ACC112 (cell line): ENCODE data around the gene SETD3.

Experiments
- H2AFZ ChIP-seq: fragments of 200-600 bp; sonication (generic); one replicate; pipeline ENCODE4 v1.6.0; 2017; ENCODE audit warnings: antibody characterized with exemption, low read length; ENCODE audit not compliant: unreplicated experiment
- H3K27ac ChIP-seq: fragments of 200-600 bp; sonication (generic); 2 replicates; pipeline ENCODE4 v1.5.1; 2014; ENCODE audit warnings: low read depth, mild to moderate bottlenecking, antibody characterized with exemption, low read length, moderate library complexity
- H3K27me3 ChIP-seq: fragments of 200-600 bp; sonication (generic); 2 replicates; pipeline ENCODE4 v1.6.1; 2014; ENCODE audit warnings: mild to moderate bottlenecking, antibody characterized with exemption, low read length, moderate library complexity, mixed read lengths; ENCODE audit not compliant: insufficient read depth
- H3K36me3 ChIP-seq: fragments of 200-600 bp; sonication (generic); 2 replicates; pipeline ENCODE4 v1.6.1; 2016; ENCODE audit warnings: mild to moderate bottlenecking, antibody characterized with exemption, low read length, moderate library complexity, mixed read lengths; ENCODE audit not compliant: insufficient read depth
- H3K4me1 ChIP-seq: fragments of 200-600 bp; sonication (generic); one replicate; pipeline ENCODE4 v1.6.1; 2016; ENCODE audit warnings: low read length, mixed read lengths; ENCODE audit not compliant: insufficient read depth, unreplicated experiment, control insufficient read depth
- H3K4me3 ChIP-seq: fragments of 200-600 bp; sonication (generic); 2 replicates; pipeline ENCODE4 v1.5.1; 2014; ENCODE audit warnings: mild to moderate bottlenecking, low read depth, low read length
- H3K79me2 ChIP-seq: fragments of 200-600 bp; sonication (generic); one replicate; pipeline ENCODE4 v1.6.0; 2016; ENCODE audit warnings: low read length; ENCODE audit not compliant: control insufficient read depth, unreplicated experiment, insufficient read depth

SETD3 gene

GRCh38 chr14:99468836-99469592 is 11.6 kb downstream of the SETD3 start:
- H3K4me3 ChIP-seq: no peak overlapping the region
- peaks cover 74% of the 10 kb centered on the region for H3K79me2 ChIP-seq
- no peaks in the 10 kb centered on the region for H3K27me3 ChIP-seq
- no peak overlapping the region for H2AFZ ChIP-seq
- no peaks in the 10 kb centered on the region for H3K36me3 ChIP-seq
- H3K27ac ChIP-seq: no peak overlapping the region
- peaks cover 3% of the 10 kb centered on the region for H3K4me1 ChIP-seq

- H3K79me2 ChIP-seq: peaks cover 65% of the 10 kb centered on the region
- H2AFZ ChIP-seq: no peak overlapping the region
Observed at GRCh38 chr14:99468081-99468480, 12.6 kb downstream of the SETD3 start.

GRCh38 chr14:99467336-99468078 is 13.2 kb downstream of the SETD3 start:
- Histone ChIP-seq H3K4me1 (no peaks in the 10 kb centered on the region), H3K27ac (no peak overlapping the region), H2AFZ (no peak overlapping the region), H3K27me3 (no peaks in the 10 kb centered on the region), H3K4me3 (no peak overlapping the region), H3K79me2 (peaks cover 59% of the 10 kb centered on the region), H3K36me3 (peaks cover 4% of the 10 kb centered on the region; the same call in 1 of the 2 replicates)

More at GRCh38 chr14:99468081-99468480, 12.6 kb downstream of the SETD3 start:
- Histone ChIP-seq H3K27ac (no peak overlapping the region), H3K36me3 (no peaks in the 10 kb centered on the region), H3K4me3 (no peak overlapping the region), H3K4me1 (peaks cover 1% of the 10 kb centered on the region), H3K27me3 (no peaks in the 10 kb centered on the region)

- Histone ChIP-seq H3K27ac (no peak overlapping the region), H3K27me3 (no peaks in the 10 kb centered on the region), H3K4me3 (no peak overlapping the region), H2AFZ (no peak overlapping the region), H3K4me1 (no peaks in the 10 kb centered on the region), H3K36me3 (peaks cover 11% of the 10 kb centered on the region; the same call in 1 of the 2 replicates), H3K79me2 (peaks cover 53% of the 10 kb centered on the region)
Observed at GRCh38 chr14:99466758-99467157, 13.9 kb downstream of the SETD3 start.

GRCh38 chr14:99465288-99465687 is 15.4 kb downstream of the SETD3 start:
- Histone ChIP-seq H2AFZ (no peak overlapping the region), H3K27me3 (no peaks in the 10 kb centered on the region), H3K36me3 (peaks cover 12% of the 10 kb centered on the region), H3K79me2 (peaks cover 39% of the 10 kb centered on the region), H3K27ac (no peak overlapping the region), H3K4me1 (no peaks in the 10 kb centered on the region), H3K4me3 (no peak overlapping the region)

GRCh38 chr14:99463974-99464373 is 16.7 kb downstream of the SETD3 start:
- Histone ChIP-seq H3K27ac (no peak overlapping the region), H3K79me2 (peaks cover 28% of the 10 kb centered on the region), H2AFZ (no peak overlapping the region), H3K4me1 (no peaks in the 10 kb centered on the region), H3K27me3 (no peaks in the 10 kb centered on the region), H3K4me3 (no peak overlapping the region), H3K36me3 (peaks cover 12% of the 10 kb centered on the region)

GRCh38 chr14:99462210-99462609 is 18.4 kb downstream of the SETD3 start:
- no peaks in the 10 kb centered on the region for H3K27me3 ChIP-seq
- H3K4me1 ChIP-seq: no peaks in the 10 kb centered on the region
- no peak overlapping the region for H3K27ac ChIP-seq
- H2AFZ ChIP-seq: no peak overlapping the region
- H3K79me2 ChIP-seq: peaks cover 12% of the 10 kb centered on the region
- no peak overlapping the region for H3K4me3 ChIP-seq
- peaks cover 12% of the 10 kb centered on the region for H3K36me3 ChIP-seq

- Histone ChIP-seq H3K79me2 (peaks cover 5% of the 10 kb centered on the region), H3K4me1 (no peaks in the 10 kb centered on the region), H3K36me3 (peaks cover 12% of the 10 kb centered on the region), H3K27me3 (no peaks in the 10 kb centered on the region), H3K27ac (no peak overlapping the region), H3K4me3 (no peak overlapping the region), H2AFZ (no peak overlapping the region)
Observed at GRCh38 chr14:99461411-99462085, 19.1 kb downstream of the SETD3 start.

GRCh38 chr14:99460793-99461192 is 19.9 kb downstream of the SETD3 start:
- H3K79me2 ChIP-seq: no peaks in the 10 kb centered on the region
- no peak overlapping the region for H2AFZ ChIP-seq
- H3K27me3 ChIP-seq: no peaks in the 10 kb centered on the region
- H3K4me3 ChIP-seq: no peak overlapping the region
- no peaks in the 10 kb centered on the region for H3K4me1 ChIP-seq
- peaks cover 12% of the 10 kb centered on the region for H3K36me3 ChIP-seq
- no peak overlapping the region for H3K27ac ChIP-seq

GRCh38 chr14:99459481-99460100 is 21.1 kb downstream of the SETD3 start:
- H3K4me1 ChIP-seq: peaks cover 2% of the 10 kb centered on the region
- H3K36me3 ChIP-seq: peaks cover 12% of the 10 kb centered on the region
- H3K79me2 ChIP-seq: no peaks in the 10 kb centered on the region
- H2AFZ ChIP-seq: no peak overlapping the region
- H3K27me3 ChIP-seq: no peaks in the 10 kb centered on the region
- no peak overlapping the region for H3K27ac ChIP-seq
- no peak overlapping the region for H3K4me3 ChIP-seq
